H9 (cell line): ENCODE measurements around the gene SGSM2. TPM values are rescaled to one million over a fixed set of nuclear protein-coding genes. Genes with fewer than 3 reads are reported as not detected.

ENCODE experiments used
- DNase-seq: peaks from one replicate; pipeline ENCODE4 v3.0.0-alpha.2; 2017
- H2AFZ ChIP-seq: one replicate; pipeline ENCODE4 v1.6.1; 2013; ENCODE audit warnings: mild to moderate bottlenecking, low read length, control low read depth, moderate library complexity
- H2AK5ac ChIP-seq: 2 replicates; pipeline ENCODE4 v1.6.1; 2013; ENCODE audit warnings: low read length, control low read depth, mixed read lengths; ENCODE audit not compliant: insufficient read length
- H2BK120ac ChIP-seq: one replicate; pipeline ENCODE4 v1.6.1; 2013; ENCODE audit warnings: low read depth, mild to moderate bottlenecking, low read length, control low read depth, inconsistent platforms; ENCODE audit not compliant: poor library complexity, severe bottlenecking
- H2BK12ac ChIP-seq: 2 replicates; pipeline ENCODE4 v1.6.1; 2013; ENCODE audit warnings: low read length, control low read depth, mixed read lengths, low read depth; ENCODE audit not compliant: insufficient read length
- H2BK15ac ChIP-seq: 2 replicates; pipeline ENCODE4 v1.6.1; 2013; ENCODE audit warnings: low read depth, low read length, control low read depth
- H2BK20ac ChIP-seq: one replicate; pipeline ENCODE4 v1.6.1; 2013; ENCODE audit warnings: low read depth, mild to moderate bottlenecking, low read length, control low read depth, inconsistent platforms; ENCODE audit not compliant: poor library complexity, severe bottlenecking
- H2BK5ac ChIP-seq: 2 replicates; pipeline ENCODE4 v1.6.1; 2013; ENCODE audit warnings: low read length, control low read depth, mixed read lengths; ENCODE audit not compliant: insufficient read length
- H3K14ac ChIP-seq: 2 replicates; pipeline ENCODE4 v1.6.1; 2013; ENCODE audit warnings: low read length, control low read depth; ENCODE audit not compliant: insufficient read depth
- H3K18ac ChIP-seq: 2 replicates; pipeline ENCODE4 v1.6.1; 2013; ENCODE audit warnings: low read depth, mild to moderate bottlenecking, mixed read lengths, low read length, control low read depth; ENCODE audit not compliant: insufficient read length
- H3K23ac ChIP-seq: 2 replicates; pipeline ENCODE4 v1.6.1; 2013; ENCODE audit warnings: low read length, control low read depth, mixed read lengths, low read depth; ENCODE audit not compliant: insufficient read length
- H3K23me2 ChIP-seq: 2 replicates; pipeline ENCODE4 v1.6.1; 2013; ENCODE audit warnings: low read depth, mild to moderate bottlenecking, mixed read lengths, low read length, control low read depth; ENCODE audit not compliant: insufficient read length, poor library complexity, severe bottlenecking
- H3K27ac ChIP-seq: 2 replicates; pipeline ENCODE4 v1.5.1; 2013; ENCODE audit warnings: low read length, control low read depth, mixed read lengths, low read depth; ENCODE audit not compliant: insufficient read length
- H3K27me3 ChIP-seq: 2 replicates; pipeline ENCODE4 v1.6.1; 2013; ENCODE audit warnings: low read length, control low read depth, inconsistent platforms; ENCODE audit not compliant: insufficient read depth
- H3K4ac ChIP-seq: 2 replicates; pipeline ENCODE4 v1.6.1; 2013; ENCODE audit warnings: low read depth, mild to moderate bottlenecking, control low read depth, inconsistent platforms, low read length, moderate library complexity
- H3K4me1 ChIP-seq: 2 replicates; pipeline ENCODE4 v1.6.1; 2013; ENCODE audit warnings: low read length, control low read depth, inconsistent platforms; ENCODE audit not compliant: insufficient read depth
- H3K4me2 ChIP-seq: 2 replicates; pipeline ENCODE4 v1.6.1; 2013; ENCODE audit warnings: low read length, control low read depth, mixed read lengths; ENCODE audit not compliant: insufficient read length, insufficient read depth
- H3K56ac ChIP-seq: 2 replicates; pipeline ENCODE4 v1.6.1; 2013; ENCODE audit warnings: low read depth, mild to moderate bottlenecking, mixed read lengths, low read length, control low read depth; ENCODE audit not compliant: insufficient read length
- H3K79me1 ChIP-seq: 2 replicates; pipeline ENCODE4 v1.6.1; 2013; ENCODE audit warnings: low read depth, mild to moderate bottlenecking, moderate library complexity, low read length, control low read depth, inconsistent platforms; ENCODE audit not compliant: insufficient read depth, poor library complexity, severe bottlenecking
- H3K79me2 ChIP-seq: 2 replicates; pipeline ENCODE4 v1.6.1; 2013; ENCODE audit warnings: low read length, control low read depth, inconsistent platforms; ENCODE audit not compliant: insufficient read depth
- H3K9ac ChIP-seq: 2 replicates; pipeline ENCODE4 v1.6.1; 2013; ENCODE audit warnings: low read length, control low read depth, mixed read lengths; ENCODE audit not compliant: insufficient read length; ENCODE audit errors: extremely low read depth
- H3K9me3 ChIP-seq: one replicate; pipeline ENCODE4 v1.6.1; 2013; ENCODE audit warnings: low read depth, low read length, inconsistent platforms; ENCODE audit not compliant: control insufficient read depth
- H3T11ph ChIP-seq: one replicate; pipeline ENCODE4 v1.6.1; 2013; ENCODE audit warnings: mild to moderate bottlenecking, low read length, control low read depth, inconsistent platforms
- H4K20me1 ChIP-seq: one replicate; pipeline ENCODE4 v1.6.1; 2013; ENCODE audit not compliant: control insufficient read depth, insufficient read length, insufficient read depth
- H4K5ac ChIP-seq: 2 replicates; pipeline ENCODE4 v1.6.1; 2013; ENCODE audit warnings: low read depth, mild to moderate bottlenecking, mixed read lengths, low read length, control low read depth; ENCODE audit not compliant: insufficient read length
- H4K8ac ChIP-seq: replicated peaks from 2 replicates; pipeline ENCODE4 v1.6.1; 2013; ENCODE audit warnings: low read length, control low read depth, mixed read lengths, low read depth; ENCODE audit not compliant: insufficient read length
- H4K91ac ChIP-seq: 2 replicates; pipeline ENCODE4 v1.6.1; 2013; ENCODE audit warnings: low read depth, mild to moderate bottlenecking, moderate library complexity, mixed read lengths, low read length, control low read depth; ENCODE audit not compliant: insufficient read length
- H3K27ac Mint-ChIP-seq, 3 experiments: 2 replicates in 2 of 3; 3 replicates in 1 of 3; pipeline ENCODE4 v1.8.0; 2020 to 2021; ENCODE audit warnings: mixed read lengths in 3 of 3, mild to moderate bottlenecking in 1 of 3, moderate library complexity in 1 of 3
- H3K27me3 Mint-ChIP-seq: 2 replicates; pipeline ENCODE4 v1.8.0; 2021; ENCODE audit warnings: low read depth, mild to moderate bottlenecking, moderate library complexity, mixed read lengths
- H3K36me3 Mint-ChIP-seq, 3 experiments: 2 replicates in 2 of 3; 3 replicates in 1 of 3; pipeline ENCODE4 v1.8.0; 2020 to 2021; ENCODE audit warnings: low read depth in 3 of 3, mixed read lengths in 3 of 3; ENCODE audit not compliant: insufficient read depth in 1 of 3
- H3K4me1 Mint-ChIP-seq, 2 experiments: 2 replicates each; pipeline ENCODE4 v1.8.0; 2020; ENCODE audit warnings: mixed read lengths in 2 of 2
- H3K4me3 Mint-ChIP-seq, 2 experiments: 2 replicates in 1 of 2; 3 replicates in 1 of 2; pipeline ENCODE4 v1.8.0; 2020 to 2021; ENCODE audit warnings: mild to moderate bottlenecking in 2 of 2, mixed read lengths in 2 of 2, moderate library complexity in 1 of 2
- H3K9me3 Mint-ChIP-seq, 2 experiments: 2 replicates in 1 of 2; 3 replicates in 1 of 2; pipeline ENCODE4 v1.8.0; 2020; ENCODE audit warnings: mild to moderate bottlenecking in 2 of 2, mixed read lengths in 2 of 2, moderate library complexity in 1 of 2
- WGBS: extraction: QIAGEN DNeasy Blood & Tissue Kit; methylation state at CpG from one replicate; pipeline ENCODE4 v1.1.7; 2013; ENCODE audit warnings: missing lambda C conversion rate, low lambda C conversion rate, mixed read lengths; ENCODE audit not compliant: insufficient read length; ENCODE audit errors: extremely low coverage; 5-methylcytosine and 5-hydroxymethylcytosine counted together
- total RNA-seq: library from RNA; stranded (reverse); gene quantifications from 2 replicates; pipeline ENCODE4 v1.2.1, GENCODE V29; 2021
- TF ChIP-seq, protein P1 (sequence below): fragments of 200-600 bp; sonication (generic); conservative IDR thresholded peaks from 3 replicates; pipeline ENCODE4 v1.8.0; 2021; ENCODE audit warnings: antibody characterized with exemption, mild to moderate bottlenecking

The SGSM2 gene
- total RNA-seq, 1 experiment from 2014 or later, result 45.6 TPM

DNA sequence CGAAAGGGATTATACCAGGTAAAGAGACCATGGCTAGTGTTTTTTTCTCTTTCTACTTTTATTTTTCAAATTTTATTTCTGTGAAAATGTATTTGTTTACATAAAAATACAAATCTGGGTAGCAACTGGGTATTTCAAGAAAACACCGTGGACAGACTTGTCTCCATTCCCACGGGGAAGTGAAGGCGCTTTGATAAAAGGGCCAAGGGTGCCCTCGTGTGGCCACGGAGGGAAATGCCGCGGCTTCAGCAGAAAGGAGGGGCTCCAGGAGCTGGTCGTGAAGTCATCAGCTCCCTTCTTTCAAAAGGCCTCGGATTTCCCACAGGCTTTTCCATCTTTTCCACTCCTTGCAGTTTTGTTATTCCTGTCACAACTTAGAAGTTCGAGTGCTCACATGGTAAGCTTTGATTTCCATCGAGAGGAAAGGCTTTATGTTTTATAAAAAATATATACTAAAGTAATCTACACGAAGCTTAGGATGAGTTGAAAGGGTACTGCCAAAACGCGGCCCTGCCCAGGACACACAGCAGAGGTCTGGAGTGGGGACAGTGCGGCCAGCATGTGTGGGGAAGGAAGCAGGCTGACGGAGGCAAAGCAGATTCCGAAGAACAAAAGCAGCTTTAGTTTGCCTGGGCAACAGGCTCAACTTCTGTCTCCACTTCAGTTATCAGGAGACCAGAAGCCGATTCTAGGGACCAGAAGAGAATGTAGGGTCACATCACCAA, 78.9 kb downstream of the SGSM2 start:
- no peak overlapping the region for H3K27ac ChIP-seq
- H3K18ac ChIP-seq, result no peak overlapping the region
- no peak overlapping the region for H4K8ac ChIP-seq
- H3K14ac ChIP-seq, result no peak overlapping the region
- H4K91ac ChIP-seq, result no peak overlapping the region
- H2BK20ac ChIP-seq, result no peak overlapping the region
- H3K23ac ChIP-seq, result no peak overlapping the region
- H3K4me2 ChIP-seq, result no peak overlapping the region
- no peaks in the 10 kb centered on the region for H3K27me3 ChIP-seq
- no peak overlapping the region for H2AFZ ChIP-seq
- TF ChIP-seq, protein P1, sequence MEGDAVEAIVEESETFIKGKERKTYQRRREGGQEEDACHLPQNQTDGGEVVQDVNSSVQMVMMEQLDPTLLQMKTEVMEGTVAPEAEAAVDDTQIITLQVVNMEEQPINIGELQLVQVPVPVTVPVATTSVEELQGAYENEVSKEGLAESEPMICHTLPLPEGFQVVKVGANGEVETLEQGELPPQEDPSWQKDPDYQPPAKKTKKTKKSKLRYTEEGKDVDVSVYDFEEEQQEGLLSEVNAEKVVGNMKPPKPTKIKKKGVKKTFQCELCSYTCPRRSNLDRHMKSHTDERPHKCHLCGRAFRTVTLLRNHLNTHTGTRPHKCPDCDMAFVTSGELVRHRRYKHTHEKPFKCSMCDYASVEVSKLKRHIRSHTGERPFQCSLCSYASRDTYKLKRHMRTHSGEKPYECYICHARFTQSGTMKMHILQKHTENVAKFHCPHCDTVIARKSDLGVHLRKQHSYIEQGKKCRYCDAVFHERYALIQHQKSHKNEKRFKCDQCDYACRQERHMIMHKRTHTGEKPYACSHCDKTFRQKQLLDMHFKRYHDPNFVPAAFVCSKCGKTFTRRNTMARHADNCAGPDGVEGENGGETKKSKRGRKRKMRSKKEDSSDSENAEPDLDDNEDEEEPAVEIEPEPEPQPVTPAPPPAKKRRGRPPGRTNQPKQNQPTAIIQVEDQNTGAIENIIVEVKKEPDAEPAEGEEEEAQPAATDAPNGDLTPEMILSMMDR, result peak; percentile 99
- no peak overlapping the region for H3K4ac ChIP-seq
- H2AK5ac ChIP-seq, result no peak overlapping the region
- no CpG with 5 or more reads among the region's 19 CpGs for WGBS
- H4K5ac ChIP-seq, result no peak overlapping the region
- H3K4me3 Mint-ChIP-seq, result no peak overlapping the region
- no peak overlapping the region for H2BK120ac ChIP-seq
- peak; percentile 91 for DNase-seq
- H3K9ac ChIP-seq, result no peak overlapping the region
- H3K9me3 ChIP-seq, result no peaks in the 10 kb centered on the region
- H3K4me1 Mint-ChIP-seq, result peaks cover 6 to 9% of the 10 kb centered on the region in 2 experiments
- H3K27ac Mint-ChIP-seq, result peak overlapping the region in 2 of 3 experiments; percentile 54 to 97; a peak in 3 of 7 replicates
- peaks cover 29 to 59% (median 51%) of the 10 kb centered on the region in 3 experiments for H3K36me3 Mint-ChIP-seq
- H3K56ac ChIP-seq, result no peak overlapping the region
- H3K9me3 Mint-ChIP-seq, result no peaks in the 10 kb centered on the region
- H2BK15ac ChIP-seq, result no peak overlapping the region
- H3K27me3 Mint-ChIP-seq, result no peaks in the 10 kb centered on the region
- H4K20me1 ChIP-seq, result no peaks in the 10 kb centered on the region
- H3K79me1 ChIP-seq, result no peaks in the 10 kb centered on the region
- no peaks in the 10 kb centered on the region for H3K4me1 ChIP-seq
- H3T11ph ChIP-seq, result no peak overlapping the region
- no peak overlapping the region for H2BK5ac ChIP-seq
- no peaks in the 10 kb centered on the region for H3K79me2 ChIP-seq
- H2BK12ac ChIP-seq, result no peak overlapping the region
- no peaks in the 10 kb centered on the region for H3K23me2 ChIP-seq
